ENCODE data around the gene ZNF474. TPM values are rescaled to one million over a fixed set of nuclear protein-coding genes. Genes with fewer than 3 reads are reported as not detected.

The ZNF474 gene
- total RNA-seq, 1 experiment from 2014 or later: 0.40 TPM

GRCh38 chr5:122153774-122154173 is 24.4 kb downstream of the ZNF474 start:
- no peak for DNase-seq (ENCODE audit: low read depth)

GRCh38 chr5:122154491-122154890 is 25.1 kb downstream of the ZNF474 start:
- DNase-seq (ENCODE audit: low read depth): peak; percentile 52

- DNase-seq (ENCODE audit: low read depth): peak; percentile 73
Measured at GRCh38 chr5:122154910-122155309, 25.6 kb downstream of the ZNF474 start.

- DNase-seq (ENCODE audit: low read depth): no peak
Measured at GRCh38 chr5:122155546-122155945, 26.2 kb downstream of the ZNF474 start.

- DNase-seq (ENCODE audit: low read depth): peak; percentile 69
Measured at GRCh38 chr5:122156724-122157325, 27.5 kb downstream of the ZNF474 start.

DNA sequence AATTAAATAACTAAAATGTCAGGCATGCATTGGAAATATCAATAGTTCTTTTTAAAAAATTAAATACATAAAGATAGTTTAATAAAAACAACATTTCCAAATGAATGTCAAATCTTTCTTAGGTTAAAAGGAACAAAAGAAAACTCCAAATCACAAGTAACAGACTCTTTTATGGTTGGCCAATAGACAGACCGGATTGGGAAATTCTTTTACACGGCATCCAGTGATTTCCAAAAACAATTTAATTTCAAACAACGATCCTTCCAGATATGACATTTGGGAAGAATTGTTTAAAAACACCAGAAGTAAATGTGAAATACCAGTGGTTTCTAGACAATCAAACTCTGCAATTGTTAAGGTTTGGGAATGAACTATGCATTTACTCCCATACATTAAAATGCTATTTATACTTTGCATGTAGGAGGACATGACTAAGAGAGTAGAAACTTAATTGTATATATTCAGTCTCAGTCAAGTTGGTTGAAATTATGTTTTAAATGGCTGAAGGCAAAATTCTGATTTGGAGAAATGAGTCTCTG is 32.8 kb downstream of the ZNF474 start:
- DNase-seq (ENCODE audit: low read depth): no peak

DNA sequence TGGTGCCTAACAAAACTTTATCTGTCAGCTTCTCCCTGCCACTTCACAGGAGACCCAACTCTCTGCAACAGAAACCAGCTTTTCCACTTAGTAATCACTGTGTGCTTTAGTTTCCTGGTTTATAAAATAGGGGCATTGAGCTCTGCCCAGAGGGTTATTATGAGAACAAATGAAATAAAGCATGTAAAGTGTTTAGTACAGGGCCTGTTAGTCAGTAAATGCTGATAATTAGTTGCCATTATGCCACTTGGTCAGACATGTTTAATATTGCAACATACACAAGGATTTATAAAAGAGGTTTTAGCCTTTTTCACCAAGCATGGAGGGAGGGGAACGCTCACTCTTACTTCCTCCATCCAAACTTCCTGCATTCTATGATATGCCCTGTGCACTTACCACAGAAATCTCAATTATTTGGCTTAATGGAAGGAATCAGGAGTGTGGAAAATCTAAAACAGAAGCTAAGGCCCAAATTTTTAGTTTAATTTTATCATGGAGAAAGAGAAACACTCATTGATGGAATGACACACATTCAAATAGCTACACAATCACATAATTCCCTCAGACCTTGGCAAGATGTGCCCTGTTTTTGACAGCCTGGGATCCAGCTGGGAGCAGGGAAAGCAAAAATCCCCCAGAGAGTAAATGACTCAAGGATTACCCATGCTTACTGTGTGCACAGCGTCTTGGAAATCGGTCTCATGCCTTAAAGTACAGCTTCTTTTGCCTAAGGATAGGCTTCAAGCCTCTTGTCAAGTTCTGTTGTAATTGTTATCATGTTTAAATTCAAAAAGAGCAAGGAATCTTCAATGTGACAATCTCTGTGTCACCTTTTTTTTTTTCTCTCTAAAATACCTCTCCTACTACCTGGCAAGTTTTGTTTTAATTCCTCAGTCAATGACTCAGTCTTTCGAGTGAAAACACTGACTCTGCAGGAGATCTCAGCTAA is 34.0 kb downstream of the ZNF474 start:
- DNase-seq (ENCODE audit: low read depth): peak; percentile 92

DNA sequence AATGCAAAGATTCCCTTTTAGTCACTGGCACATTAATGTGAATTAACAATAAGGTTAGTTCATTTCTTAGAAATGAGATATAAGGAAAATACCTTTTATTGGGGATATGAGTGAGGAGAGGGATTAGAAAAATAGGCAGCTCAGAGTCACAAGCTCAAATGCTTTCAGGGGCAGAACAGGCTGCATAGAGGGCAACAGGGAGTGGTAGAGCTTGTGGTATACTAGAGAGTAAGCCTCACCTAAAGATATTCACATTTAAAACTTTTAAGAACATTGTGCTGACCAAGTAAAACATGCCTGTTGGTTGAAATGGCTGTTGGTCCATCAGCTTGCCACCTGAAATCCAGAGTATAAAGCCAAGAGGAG is 34.7 kb downstream of the ZNF474 start:
- DNase-seq (ENCODE audit: low read depth): no peak

DNA sequence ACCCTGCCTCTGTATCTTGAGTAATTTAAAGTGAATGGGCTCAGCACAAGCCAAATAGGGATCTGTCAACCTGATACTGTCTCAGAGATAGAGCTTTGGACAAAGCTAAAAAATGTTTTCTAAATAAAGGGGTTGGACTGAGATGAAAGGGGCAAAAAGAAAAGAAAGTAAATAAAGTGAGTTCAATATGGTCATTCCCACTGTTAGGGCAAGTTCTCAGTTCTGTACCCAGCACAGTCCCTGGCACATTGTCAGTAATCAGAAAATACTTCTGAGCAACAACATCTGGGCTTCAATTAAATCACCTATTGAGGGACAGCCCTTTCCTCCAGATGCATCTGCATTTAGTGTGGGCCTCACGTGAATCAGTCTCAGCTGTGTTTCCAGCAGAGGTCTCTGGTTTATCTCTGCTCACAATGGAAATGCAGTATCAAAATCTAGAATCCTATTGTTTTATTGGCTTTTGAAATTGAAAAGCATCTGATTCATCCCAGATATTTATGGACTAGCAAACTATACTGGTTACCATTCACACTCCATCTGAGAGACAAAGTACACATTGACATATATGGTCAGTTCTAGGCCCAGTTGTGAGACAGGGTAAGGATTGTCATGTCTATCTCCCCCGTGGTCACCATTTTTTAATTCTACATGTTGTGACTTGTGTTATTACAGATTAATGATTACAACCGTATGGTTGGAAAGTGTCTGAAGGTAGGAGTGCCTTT is 35.6 kb downstream of the ZNF474 start:
- DNase-seq (ENCODE audit: low read depth): no peak

DNA sequence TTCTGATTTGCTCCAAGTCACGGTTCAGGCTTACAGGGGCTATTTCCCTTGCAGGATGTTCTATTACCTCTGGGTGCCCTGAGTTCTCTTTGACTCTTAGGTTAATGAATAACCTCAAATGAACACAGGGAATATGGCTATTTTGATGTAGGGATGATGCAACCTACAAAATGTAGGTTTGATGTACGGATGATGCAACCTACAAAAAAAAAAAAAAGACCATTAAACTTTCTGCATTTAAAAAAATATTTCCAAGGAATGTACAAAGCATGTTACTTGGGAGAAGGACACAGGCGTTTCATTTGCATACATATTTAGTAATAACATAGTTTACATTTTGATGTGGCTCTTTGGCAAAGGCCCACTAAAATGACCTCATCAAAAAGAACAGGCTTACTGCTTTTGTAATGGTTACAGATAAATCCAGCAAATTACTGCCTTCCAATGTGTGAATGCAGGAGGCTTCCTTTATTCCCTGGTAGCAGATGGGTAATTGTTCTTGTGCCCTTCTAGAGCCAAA is 36.3 kb downstream of the ZNF474 start:
- DNase-seq (ENCODE audit: low read depth): no peak

DNA sequence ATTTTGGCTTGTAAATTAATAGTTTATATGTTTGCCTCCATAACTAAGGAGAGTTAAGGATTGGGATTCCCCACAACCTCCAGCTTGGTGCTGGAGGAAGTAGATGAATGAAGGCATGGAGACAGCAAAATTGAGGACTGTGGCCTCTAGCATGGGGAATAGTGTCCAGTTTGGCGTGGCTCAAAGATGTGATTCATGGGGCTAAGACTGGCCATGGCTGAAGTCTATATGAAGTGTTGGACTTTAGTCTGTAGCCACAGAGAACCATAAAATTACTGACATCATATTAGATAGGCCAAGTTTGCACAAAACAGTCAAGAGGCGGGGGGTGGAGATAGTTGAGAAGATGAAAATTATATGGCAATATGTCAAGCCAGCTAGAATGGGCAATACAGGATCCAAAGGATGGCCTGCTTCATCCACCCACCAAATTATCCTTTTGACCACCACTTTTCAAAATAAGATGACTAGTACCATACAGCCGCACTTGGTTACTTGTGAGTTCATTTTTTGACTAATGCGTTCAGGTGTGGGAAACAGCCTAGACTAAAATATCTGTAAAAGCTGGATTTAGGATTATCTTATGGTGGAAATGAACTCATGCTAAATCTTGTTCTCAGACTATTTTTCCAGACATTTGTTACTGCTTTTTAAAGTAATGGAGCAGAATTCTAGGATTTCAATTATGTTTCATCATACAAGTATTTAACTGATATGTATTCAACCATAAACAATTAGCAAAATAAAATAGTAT is 40.2 kb downstream of the ZNF474 start:
- no peak for DNase-seq (ENCODE audit: low read depth)

DNA sequence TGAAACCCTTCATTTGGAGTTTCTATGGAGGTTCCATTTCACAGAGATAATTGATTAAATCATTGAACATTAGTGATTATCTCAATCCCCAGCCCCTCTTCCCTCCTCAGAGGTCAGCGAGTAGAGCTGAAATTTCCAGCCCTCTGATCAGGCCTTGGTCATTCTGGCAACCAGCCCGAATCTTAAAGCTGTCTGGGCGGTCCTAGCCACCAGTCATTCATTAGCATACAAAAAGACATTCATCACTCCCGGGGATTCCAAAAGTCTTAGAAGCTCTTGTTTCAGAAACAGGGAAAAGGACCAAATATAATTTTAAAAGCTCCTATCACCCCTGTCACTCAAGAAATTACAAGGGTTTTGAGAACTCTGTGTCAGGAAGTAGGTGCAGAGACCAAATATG is 41.3 kb downstream of the ZNF474 start:
- DNase-seq (ENCODE audit: low read depth): peak; percentile 62

DNA sequence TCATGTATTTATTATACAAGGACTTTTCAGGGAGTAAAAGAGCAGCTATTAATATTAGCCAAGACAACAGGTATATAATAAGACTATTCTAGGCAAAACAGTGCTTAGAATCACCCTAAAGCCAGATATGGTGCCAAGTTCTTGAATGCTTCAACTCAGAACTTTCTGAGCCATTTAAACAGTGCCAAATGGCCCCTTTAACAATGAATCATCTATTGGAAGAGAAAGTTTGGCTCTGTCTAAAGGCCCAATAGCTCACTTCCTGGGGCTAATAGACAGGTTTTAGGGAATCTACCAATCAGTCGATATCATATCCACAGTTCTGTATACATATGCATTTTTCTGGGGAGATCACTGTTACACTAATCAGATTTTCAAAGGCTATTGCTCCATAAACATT is 42.9 kb downstream of the ZNF474 start:
- no peak for DNase-seq (ENCODE audit: low read depth)

DNA sequence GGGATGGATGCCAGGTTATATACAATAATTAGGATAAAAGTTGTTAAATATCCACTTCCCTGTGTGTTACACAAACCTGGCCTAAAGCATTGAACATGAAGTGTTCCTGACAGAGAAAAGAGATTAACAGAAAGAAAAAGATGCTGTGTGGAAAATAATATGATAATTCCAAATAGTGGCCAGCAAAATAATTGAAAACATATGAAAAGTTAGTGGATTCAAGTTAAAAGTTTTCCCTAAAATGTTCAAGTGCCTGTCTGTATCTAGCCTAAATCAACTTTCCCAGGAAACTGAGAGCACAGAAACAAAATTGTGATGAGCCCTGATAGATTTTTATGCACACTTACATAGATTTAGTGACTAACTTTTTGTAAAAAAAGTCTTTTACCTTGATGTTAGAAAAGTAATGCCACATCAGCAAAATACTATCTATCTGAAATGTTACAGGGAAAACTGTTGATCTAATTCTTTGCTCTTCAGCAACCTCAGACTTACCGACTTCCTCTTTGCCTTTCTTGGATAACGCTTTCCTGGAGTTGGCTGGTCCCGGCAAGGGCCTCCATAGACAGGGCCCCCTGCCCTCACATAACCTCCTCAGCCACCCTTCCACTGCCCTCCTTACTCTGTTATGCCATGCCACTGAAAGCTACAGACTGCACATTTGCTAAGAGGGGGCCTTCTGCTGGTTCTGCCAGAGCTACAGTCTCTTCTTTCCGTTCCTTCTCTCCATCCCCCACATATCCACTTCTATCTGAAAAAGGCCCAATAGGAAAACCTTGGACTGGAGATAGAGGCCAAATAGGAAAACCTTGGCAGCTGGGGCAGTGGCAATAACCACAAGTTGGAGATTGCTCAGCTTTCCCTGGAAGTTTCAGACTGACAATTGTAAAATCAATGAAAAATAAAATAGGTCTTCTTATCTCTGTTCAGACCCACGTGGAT is 44.4 kb downstream of the ZNF474 start:
- DNase-seq (ENCODE audit: low read depth): no peak

DNA sequence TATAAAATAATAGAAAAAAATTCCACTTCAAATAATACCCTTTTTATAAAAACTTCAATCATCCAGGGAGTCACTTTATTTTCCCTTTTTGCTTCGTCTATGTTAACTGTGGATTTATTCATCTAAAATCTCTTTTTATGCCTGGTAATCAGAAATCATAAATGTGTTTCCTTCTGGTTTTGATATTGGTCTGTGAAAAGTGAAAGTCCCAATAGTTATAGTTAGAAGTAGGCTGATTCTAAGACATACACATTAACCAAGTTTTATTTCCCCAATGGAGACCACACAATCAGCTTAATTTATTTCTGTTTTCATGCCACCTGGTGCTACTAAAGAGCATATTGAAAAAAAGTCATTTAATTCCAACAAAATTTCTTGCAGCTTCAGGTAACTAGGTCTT is 45.7 kb downstream of the ZNF474 start:
- DNase-seq (ENCODE audit: low read depth): no peak

GRCh38 chr5:122175852-122176251 is 46.5 kb downstream of the ZNF474 start:
- no peak for DNase-seq (ENCODE audit: low read depth)

GRCh38 chr5:122177161-122177560 is 47.8 kb downstream of the ZNF474 start:
- DNase-seq (ENCODE audit: low read depth): no peak

- no peak for DNase-seq (ENCODE audit: low read depth)
Measured at GRCh38 chr5:122179701-122180100, 50.4 kb downstream of the ZNF474 start.

DNA sequence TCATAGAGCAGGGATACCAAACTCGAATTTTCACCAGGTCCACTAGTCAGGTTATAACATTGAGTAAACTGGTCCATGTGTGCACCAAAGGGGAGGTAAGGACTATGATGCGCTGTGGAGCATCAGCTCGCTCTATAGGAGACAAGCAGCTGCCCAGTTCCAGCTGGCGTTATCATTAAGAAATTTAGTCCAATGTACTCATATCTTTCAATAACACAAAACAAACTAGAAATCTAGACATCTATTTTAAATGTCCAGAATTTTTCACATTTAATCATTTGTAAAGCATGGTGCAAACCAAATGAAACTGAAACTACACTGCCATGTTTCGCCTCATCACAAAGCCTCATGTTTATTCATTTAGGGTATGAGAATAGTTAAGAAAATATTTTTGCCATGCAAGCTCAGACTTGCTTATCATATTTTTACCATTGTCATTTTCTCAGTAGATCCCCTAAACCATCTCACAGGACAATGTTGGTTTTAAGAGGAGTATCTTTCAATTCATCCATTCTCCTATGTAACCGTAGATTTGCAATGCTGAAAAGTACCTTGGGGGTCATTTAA is 50.9 kb downstream of the ZNF474 start:
- DNase-seq (ENCODE audit: low read depth): no peak

Data from LHCN-M2 (cell line).